GM12878 (cell line): ENCODE results near the gene RBMS3. TPM values are rescaled to one million over a fixed set of nuclear protein-coding genes. Genes with fewer than 3 reads are reported as not detected.

Experiments used
- ATAC-seq: fragments of 200-7000 bp; cut with Tn5 transposase; 3 replicates; pipeline ENCODE4 v1.9.1; 2020; ENCODE audit warnings: mild to moderate bottlenecking, moderate library complexity
- BruUV-seq: library from RNA; stranded (reverse); fragments of 400-500 nt; replicated peaks from 2 replicates; lab custom pipeline; 2021; lab: Mats Ljungman, UMichigan
- CTCF ChIA-PET: fragments of 300-600 bp; sonication (Branson Sonifier 250); formaldehyde crosslinking; extraction: SDS; loops from one replicate; lab custom pipeline; 2021; ENCODE audit warnings: inconsistent platforms; lab: Yijun Ruan, JAX
- POLR2A ChIA-PET: fragments of 350-600 bp; formaldehyde crosslinking; extraction: SDS; loops from one replicate; lab custom pipeline; 2021; ENCODE audit warnings: inconsistent platforms; lab: Charles Lee
- RAD21 ChIA-PET: fragments of 300-600 bp; sonication (Branson Sonifier 250); formaldehyde crosslinking; loops from one replicate; lab custom pipeline; 2023; ENCODE audit warnings: antibody characterized with exemption; ENCODE audit not compliant: unreplicated experiment; lab: Charles Lee
- SMC1A ChIA-PET: fragments of 300-600 bp; sonication (Branson Sonifier 250); formaldehyde crosslinking; loops from one replicate; lab custom pipeline; 2023; ENCODE audit not compliant: unreplicated experiment, uncharacterized antibody; lab: Charles Lee
- DNase-seq: peaks from one replicate; pipeline ENCODE4 v3.0.0-alpha.2; 2011; ENCODE audit warnings: low read depth, low spot score
- FAIRE-seq: peaks from 3 replicates; lab custom pipeline; 2011; peaks lifted over from hg19 to GRCh38; lab: Jason Lieb, UNC
- H2AFZ ChIP-seq: 2 replicates; pipeline ENCODE4 v1.6.0; 2011; ENCODE audit warnings: low read depth, low read length, control low read depth; ENCODE audit not compliant: control insufficient read depth
- H3K27ac ChIP-seq: 2 replicates; pipeline ENCODE4 v1.5.1; 2011; ENCODE audit warnings: control low read depth; ENCODE audit not compliant: control insufficient read depth, insufficient read depth
- H3K27me3 ChIP-seq, 2 experiments: replicated peaks in 1 of 2; 2 replicates each; pipeline versions ENCODE4 v1.6.0 to v1.6.1; 2011; ENCODE audit warnings: low read length in 1 of 2; ENCODE audit not compliant: control insufficient read depth in 2 of 2, insufficient read depth in 2 of 2
- H3K36me3 ChIP-seq, 2 experiments: 2 replicates each; pipeline ENCODE4 v1.5.1; 2011; ENCODE audit warnings: low read length in 1 of 2; ENCODE audit not compliant: control insufficient read depth in 2 of 2, insufficient read depth in 2 of 2
- H3K4me1 ChIP-seq: 2 replicates; pipeline ENCODE4 v1.6.1; 2011; ENCODE audit warnings: mild to moderate bottlenecking, low read length, moderate library complexity, mixed read lengths; ENCODE audit not compliant: control insufficient read depth, insufficient read depth
- H3K4me2 ChIP-seq: 2 replicates; pipeline ENCODE4 v1.6.0; 2011; ENCODE audit warnings: control low read depth; ENCODE audit not compliant: control insufficient read depth, insufficient read depth
- H3K4me3 ChIP-seq: fragments of 200-600 bp; sonication (generic); 2 replicates; pipeline ENCODE4 v1.5.1; 2016
- H3K79me2 ChIP-seq: 2 replicates; pipeline ENCODE4 v1.6.0; 2011; ENCODE audit warnings: low read length; ENCODE audit not compliant: control insufficient read depth, insufficient read depth
- H3K9ac ChIP-seq: 2 replicates; pipeline ENCODE4 v1.8.0; 2011; ENCODE audit warnings: low read length, control low read depth, mixed read lengths; ENCODE audit not compliant: control insufficient read depth, insufficient read depth
- H3K9me3 ChIP-seq: replicated peaks from 3 replicates; pipeline ENCODE4 v1.5.1; 2011; ENCODE audit warnings: mild to moderate bottlenecking, low read length; ENCODE audit not compliant: control insufficient read depth, insufficient read depth
- H4K20me1 ChIP-seq: 2 replicates; pipeline ENCODE4 v1.6.0; 2011; ENCODE audit not compliant: control insufficient read depth, insufficient read depth
- BRCA1 ChIP-seq: IDR thresholded peaks from 2 replicates; pipeline ENCODE4 v1.6.1; 2011; ENCODE audit warnings: low read depth, low read length, improper control_type of control experiment
- CREB1 ChIP-seq: IDR thresholded peaks from 2 replicates; pipeline ENCODE4 v1.6.1; 2012; ENCODE audit warnings: low read depth, mild to moderate bottlenecking, inconsistent platforms
- CREM ChIP-seq: IDR thresholded peaks from 2 replicates; pipeline ENCODE4 v1.6.1; 2014; ENCODE audit warnings: antibody characterized with exemption, low read depth
- ESRRA ChIP-seq: IDR thresholded peaks from 2 replicates; pipeline ENCODE4 v1.6.1; 2012; ENCODE audit warnings: mild to moderate bottlenecking, low read length, improper control_type of control experiment
- FOXM1 ChIP-seq: IDR thresholded peaks from 2 replicates; pipeline ENCODE4 v1.6.1; 2012; ENCODE audit warnings: low read depth, mild to moderate bottlenecking, inconsistent platforms, low read length, moderate library complexity
- MYB ChIP-seq: fragments of 150-350 bp; IDR thresholded peaks from 2 replicates; pipeline ENCODE4 v1.6.1; 2014; ENCODE audit warnings: mild to moderate bottlenecking, low read depth, low read length, borderline replicate concordance
- NFIC ChIP-seq: IDR thresholded peaks from 2 replicates; pipeline ENCODE4 v1.6.1; 2012; ENCODE audit warnings: low read depth, mild to moderate bottlenecking, inconsistent platforms, low read length, moderate library complexity
- NFXL1 ChIP-seq: fragments of 450-650 bp; IDR thresholded peaks from 2 replicates; pipeline ENCODE4 v1.6.1; 2017; ENCODE audit warnings: antibody characterized with exemption, mild to moderate bottlenecking, borderline replicate concordance
- NKRF ChIP-seq: fragments of 450-650 bp; conservative IDR thresholded peaks from 2 replicates; pipeline ENCODE4 v1.6.1; 2017; ENCODE audit warnings: mild to moderate bottlenecking, moderate library complexity
- NR2F1 ChIP-seq: fragments of 450-650 bp; conservative IDR thresholded peaks from 2 replicates; pipeline ENCODE4 v1.6.1; 2017; ENCODE audit warnings: mild to moderate bottlenecking
- SIX5 ChIP-seq: IDR thresholded peaks from 2 replicates; pipeline ENCODE4 v1.6.1; 2011; ENCODE audit warnings: mild to moderate bottlenecking, low read depth, low read length, moderate library complexity; ENCODE audit not compliant: severe bottlenecking
- SMAD1 ChIP-seq: fragments of 450-650 bp; IDR thresholded peaks from 2 replicates; pipeline ENCODE4 v1.6.1; 2018; ENCODE audit warnings: mild to moderate bottlenecking, low read depth; ENCODE audit not compliant: partially characterized antibody
- SPI1 ChIP-seq: IDR thresholded peaks from 2 replicates; pipeline ENCODE4 v1.6.1; 2011; ENCODE audit warnings: low read depth, mild to moderate bottlenecking, low read length, moderate library complexity, borderline replicate concordance; ENCODE audit not compliant: insufficient read depth
- WGBS: methylation state at CpG from one replicate; pipeline ENCODE4 v1.1.6; 2016; ENCODE audit warnings: low lambda C conversion rate; ENCODE audit not compliant: insufficient replicate concordance, insufficient coverage; ENCODE audit errors: missing lambda C conversion rate; 5-methylcytosine and 5-hydroxymethylcytosine counted together
- in situ Hi-C: fragments of 300-500 bp; cut with MboI; formaldehyde crosslinking; loops from 9 replicates; pipeline ENCODE4 v1.14.3; 2018; ENCODE audit warnings: mixed read lengths
- intact Hi-C: fragments of 100-400 bp; cut with micrococcal nuclease; formaldehyde crosslinking; loops from one replicate; pipeline ENCODE4 v1.14.2; 2022; ENCODE audit not compliant: unreplicated experiment
- polyA plus RNA-seq, 11 experiments: library from polyadenylated mRNA; depleted of rRNA in 4 of 11; unstranded in 6 of 11; stranded (reverse) in 5 of 11; fragments of >200 nt; fragmentation: Nextera tagmentation in 4 of 11; fragmentation: Illumina TruSeq in 1 of 11; extraction: Ambion mirVana in 4 of 11; extraction: Trizol in 1 of 11; gene quantifications; 1 replicate in 1 of 11; 2 replicates in 10 of 11; pipeline versions ENCODE4 v1.2.1 to v1.2.3, GENCODE V29; 2011 to 2016; ENCODE audit warnings: inconsistent platforms in 2 of 11, missing spikeins in 2 of 11, low read depth in 1 of 11
- total RNA-seq, 4 experiments: library from RNA; depleted of rRNA in 3 of 4; stranded (reverse); fragments of >200 nt in 3 of 4; fragmentation: Illumina TruSeq in 1 of 4; extraction: Trizol in 1 of 4; gene quantifications; 2 replicates each; pipeline versions ENCODE4 v1.2.1 to v1.2.3, GENCODE V29; 2013 to 2021
- TF ChIP-seq, protein P1 (sequence below): fragments of 450-650 bp; formaldehyde crosslinking; IDR thresholded peaks from 2 replicates; pipeline ENCODE4 v1.5.0; 2022; ENCODE audit warnings: mild to moderate bottlenecking, missing genetic modification characterization
- TF ChIP-seq, protein P2 (sequence below): fragments of 450-650 bp; IDR thresholded peaks from 2 replicates; pipeline ENCODE4 v1.6.1; 2017; ENCODE audit warnings: antibody characterized with exemption, mild to moderate bottlenecking, moderate library complexity
- TF ChIP-seq, protein P3 (sequence below): IDR thresholded peaks from 2 replicates; pipeline ENCODE4 v1.6.1; 2011; ENCODE audit warnings: low read depth, low read length, improper control_type of control experiment, borderline replicate concordance

RBMS3 gene
- total and polyA plus RNA-seq, 10 of the 15 experiments (the other 5 are each of a cell fraction or from before 2014, with no cell fraction given) = 0.79 to 4.7 (median 3.1) TPM

DNA sequence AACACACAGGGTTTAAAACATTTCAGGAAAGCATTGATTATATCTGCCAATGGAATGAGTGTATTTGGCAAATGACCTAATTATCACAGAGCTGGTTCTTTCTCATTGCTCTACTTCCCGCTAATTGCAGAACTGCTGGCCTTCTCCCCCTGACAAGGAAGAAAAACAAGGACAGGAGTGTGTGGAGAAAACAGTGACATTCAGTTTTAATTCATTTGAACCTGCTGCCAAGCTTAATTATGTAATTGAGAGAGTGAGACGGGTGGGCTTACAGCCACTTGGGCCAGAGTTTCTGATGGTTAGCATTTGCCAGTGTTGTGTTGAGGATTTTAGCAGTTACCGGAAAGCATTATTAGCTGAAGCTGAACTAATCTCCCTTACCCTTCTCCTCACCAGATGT is 301.4 kb downstream of the RBMS3 start:
- intact Hi-C loops = no loop called here
- BruUV-seq = no TSS peak
- TF ChIP-seq BRCA1 (no peak), NFIC (no peak), NR2F1 (no peak), NFXL1 (no peak), SIX5 (no peak), SPI1 (no peak), CREM (no peak), CREB1 (no peak), SMAD1 (no peak), ESRRA (no peak), FOXM1 (no peak), NKRF (no peak), MYB (no peak)
- TF ChIP-seq, protein P1, sequence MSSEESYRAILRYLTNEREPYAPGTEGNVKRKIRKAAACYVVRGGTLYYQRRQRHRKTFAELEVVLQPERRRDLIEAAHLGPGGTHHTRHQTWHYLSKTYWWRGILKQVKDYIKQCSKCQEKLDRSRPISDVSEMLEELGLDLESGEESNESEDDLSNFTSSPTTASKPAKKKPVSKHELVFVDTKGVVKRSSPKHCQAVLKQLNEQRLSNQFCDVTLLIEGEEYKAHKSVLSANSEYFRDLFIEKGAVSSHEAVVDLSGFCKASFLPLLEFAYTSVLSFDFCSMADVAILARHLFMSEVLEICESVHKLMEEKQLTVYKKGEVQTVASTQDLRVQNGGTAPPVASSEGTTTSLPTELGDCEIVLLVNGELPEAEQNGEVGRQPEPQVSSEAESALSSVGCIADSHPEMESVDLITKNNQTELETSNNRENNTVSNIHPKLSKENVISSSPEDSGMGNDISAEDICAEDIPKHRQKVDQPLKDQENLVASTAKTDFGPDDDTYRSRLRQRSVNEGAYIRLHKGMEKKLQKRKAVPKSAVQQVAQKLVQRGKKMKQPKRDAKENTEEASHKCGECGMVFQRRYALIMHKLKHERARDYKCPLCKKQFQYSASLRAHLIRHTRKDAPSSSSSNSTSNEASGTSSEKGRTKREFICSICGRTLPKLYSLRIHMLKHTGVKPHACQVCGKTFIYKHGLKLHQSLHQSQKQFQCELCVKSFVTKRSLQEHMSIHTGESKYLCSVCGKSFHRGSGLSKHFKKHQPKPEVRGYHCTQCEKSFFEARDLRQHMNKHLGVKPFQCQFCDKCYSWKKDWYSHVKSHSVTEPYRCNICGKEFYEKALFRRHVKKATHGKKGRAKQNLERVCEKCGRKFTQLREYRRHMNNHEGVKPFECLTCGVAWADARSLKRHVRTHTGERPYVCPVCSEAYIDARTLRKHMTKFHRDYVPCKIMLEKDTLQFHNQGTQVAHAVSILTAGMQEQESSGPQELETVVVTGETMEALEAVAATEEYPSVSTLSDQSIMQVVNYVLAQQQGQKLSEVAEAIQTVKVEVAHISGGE (CRISPR knock-in tag) = no peak
- TF ChIP-seq, protein P2, sequence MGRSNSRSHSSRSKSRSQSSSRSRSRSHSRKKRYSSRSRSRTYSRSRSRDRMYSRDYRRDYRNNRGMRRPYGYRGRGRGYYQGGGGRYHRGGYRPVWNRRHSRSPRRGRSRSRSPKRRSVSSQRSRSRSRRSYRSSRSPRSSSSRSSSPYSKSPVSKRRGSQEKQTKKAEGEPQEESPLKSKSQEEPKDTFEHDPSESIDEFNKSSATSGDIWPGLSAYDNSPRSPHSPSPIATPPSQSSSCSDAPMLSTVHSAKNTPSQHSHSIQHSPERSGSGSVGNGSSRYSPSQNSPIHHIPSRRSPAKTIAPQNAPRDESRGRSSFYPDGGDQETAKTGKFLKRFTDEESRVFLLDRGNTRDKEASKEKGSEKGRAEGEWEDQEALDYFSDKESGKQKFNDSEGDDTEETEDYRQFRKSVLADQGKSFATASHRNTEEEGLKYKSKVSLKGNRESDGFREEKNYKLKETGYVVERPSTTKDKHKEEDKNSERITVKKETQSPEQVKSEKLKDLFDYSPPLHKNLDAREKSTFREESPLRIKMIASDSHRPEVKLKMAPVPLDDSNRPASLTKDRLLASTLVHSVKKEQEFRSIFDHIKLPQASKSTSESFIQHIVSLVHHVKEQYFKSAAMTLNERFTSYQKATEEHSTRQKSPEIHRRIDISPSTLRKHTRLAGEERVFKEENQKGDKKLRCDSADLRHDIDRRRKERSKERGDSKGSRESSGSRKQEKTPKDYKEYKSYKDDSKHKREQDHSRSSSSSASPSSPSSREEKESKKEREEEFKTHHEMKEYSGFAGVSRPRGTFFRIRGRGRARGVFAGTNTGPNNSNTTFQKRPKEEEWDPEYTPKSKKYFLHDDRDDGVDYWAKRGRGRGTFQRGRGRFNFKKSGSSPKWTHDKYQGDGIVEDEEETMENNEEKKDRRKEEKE = no peak
- TF ChIP-seq, protein P3, sequence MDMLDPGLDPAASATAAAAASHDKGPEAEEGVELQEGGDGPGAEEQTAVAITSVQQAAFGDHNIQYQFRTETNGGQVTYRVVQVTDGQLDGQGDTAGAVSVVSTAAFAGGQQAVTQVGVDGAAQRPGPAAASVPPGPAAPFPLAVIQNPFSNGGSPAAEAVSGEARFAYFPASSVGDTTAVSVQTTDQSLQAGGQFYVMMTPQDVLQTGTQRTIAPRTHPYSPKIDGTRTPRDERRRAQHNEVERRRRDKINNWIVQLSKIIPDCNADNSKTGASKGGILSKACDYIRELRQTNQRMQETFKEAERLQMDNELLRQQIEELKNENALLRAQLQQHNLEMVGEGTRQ = no peak
- TF ChIP-seq, all 136 proteins: peak for 0
- Histone ChIP-seq H3K9me3 (no peaks in the 10 kb centered on the region), H3K9ac (no peak overlapping the region), H3K4me1 (no peaks in the 10 kb centered on the region), H4K20me1 (no peaks in the 10 kb centered on the region), H2AFZ (no peak overlapping the region), H3K27me3 (no peaks in the 10 kb centered on the region), H3K4me3 (no peak overlapping the region), H3K79me2 (no peaks in the 10 kb centered on the region), H3K4me2 (no peak overlapping the region), H3K36me3 (no peaks in the 10 kb centered on the region), H3K27ac (no peak overlapping the region)
- CTCF ChIA-PET = no interaction called here
- DNase-seq (no peak), ATAC-seq (no peak), FAIRE-seq (no peak)
- in situ Hi-C loops = no loop called here
- POLR2A ChIA-PET = no interaction called here
- WGBS = 24% methylated on average over 3 of the region's 3 CpGs
- SMC1A ChIA-PET = no interaction called here
- RAD21 ChIA-PET = no interaction called here
